Mesenchymal stem cell (in vitro differentiated cells and primary cell): Measurements from ENCODE around the gene SERPINB8.

Experiments used
- DNase-seq: peaks from one replicate; pipeline ENCODE4 v3.0.0-alpha.2; 2013
- H2AFZ ChIP-seq: one replicate; pipeline ENCODE4 v1.6.1; 2013; ENCODE audit warnings: low read depth, mild to moderate bottlenecking, control low read depth, inconsistent platforms, low read length, moderate library complexity
- H2AK5ac ChIP-seq: 2 replicates; pipeline ENCODE4 v1.6.1; 2013; ENCODE audit warnings: low read length, moderate library complexity, mild to moderate bottlenecking, inconsistent platforms; ENCODE audit not compliant: severe bottlenecking
- H2BK120ac ChIP-seq: one replicate; pipeline ENCODE4 v1.6.1; 2013; ENCODE audit warnings: low read depth, mild to moderate bottlenecking, inconsistent platforms, low read length, moderate library complexity
- H2BK12ac ChIP-seq, 2 experiments: one replicate each; pipeline ENCODE4 v1.6.1; 2013; ENCODE audit warnings: inconsistent platforms in 2 of 2, low read length in 2 of 2, mild to moderate bottlenecking in 2 of 2, moderate library complexity in 2 of 2, control low read depth in 1 of 2
- H2BK15ac ChIP-seq: one replicate; pipeline ENCODE4 v1.6.1; 2013; ENCODE audit warnings: mild to moderate bottlenecking, low read depth, inconsistent platforms; ENCODE audit not compliant: poor library complexity, severe bottlenecking
- H2BK5ac ChIP-seq: 2 replicates; pipeline ENCODE4 v1.6.1; 2013; ENCODE audit warnings: low read depth, mild to moderate bottlenecking, low read length, control low read depth, inconsistent platforms; ENCODE audit not compliant: poor library complexity, severe bottlenecking
- H3K14ac ChIP-seq, 2 experiments: one replicate each; pipeline ENCODE4 v1.6.1; 2013; ENCODE audit warnings: inconsistent platforms in 2 of 2, low read length in 2 of 2, control low read depth in 1 of 2, mild to moderate bottlenecking in 1 of 2, moderate library complexity in 1 of 2
- H3K18ac ChIP-seq, 2 experiments: one replicate each; pipeline ENCODE4 v1.6.1; 2013; ENCODE audit warnings: inconsistent platforms in 2 of 2, low read length in 2 of 2, control low read depth in 1 of 2, low read depth in 1 of 2, mild to moderate bottlenecking in 1 of 2
- H3K23ac ChIP-seq, 2 experiments: one replicate each; pipeline ENCODE4 v1.6.1; 2013; ENCODE audit warnings: inconsistent platforms in 2 of 2, low read length in 2 of 2, mild to moderate bottlenecking in 2 of 2, moderate library complexity in 2 of 2, control low read depth in 1 of 2
- H3K27ac ChIP-seq: 2 replicates; pipeline ENCODE4 v1.5.1; 2013; ENCODE audit warnings: mild to moderate bottlenecking, moderate library complexity, low read length, control low read depth, inconsistent platforms; ENCODE audit not compliant: poor library complexity, severe bottlenecking
- H3K27me3 ChIP-seq, 2 experiments: 2 replicates each; pipeline versions ENCODE4 v1.6.1 to v1.7.0; 2013; ENCODE audit warnings: low read length in 2 of 2, mild to moderate bottlenecking in 2 of 2, moderate library complexity in 2 of 2, control low read depth in 1 of 2, inconsistent platforms in 1 of 2; ENCODE audit not compliant: control insufficient read depth in 1 of 2, insufficient read depth in 1 of 2
- H3K36me3 ChIP-seq, 2 experiments: 2 replicates each; pipeline versions ENCODE4 v1.6.1 to v1.7.0; 2013; ENCODE audit warnings: low read length in 2 of 2, control low read depth in 1 of 2, inconsistent platforms in 1 of 2, low read depth in 1 of 2, mild to moderate bottlenecking in 1 of 2; ENCODE audit not compliant: insufficient read depth in 2 of 2, control insufficient read depth in 1 of 2
- H3K4ac ChIP-seq, 2 experiments: one replicate each; pipeline ENCODE4 v1.6.1; 2013; ENCODE audit warnings: inconsistent platforms in 2 of 2, low read length in 2 of 2, mild to moderate bottlenecking in 2 of 2, moderate library complexity in 2 of 2, control low read depth in 1 of 2, low read depth in 1 of 2
- H3K4me1 ChIP-seq: 2 replicates; pipeline ENCODE4 v1.6.1; 2013; ENCODE audit warnings: low read depth, low read length, control low read depth; ENCODE audit not compliant: control insufficient read depth, insufficient read depth
- H3K4me2 ChIP-seq: 2 replicates; pipeline ENCODE4 v1.6.1; 2013; ENCODE audit warnings: low read length, mild to moderate bottlenecking, inconsistent platforms; ENCODE audit not compliant: poor library complexity, severe bottlenecking
- H3K4me3 ChIP-seq, 2 experiments: 2 replicates each; pipeline versions ENCODE4 v1.5.1 to v1.7.0; 2013; ENCODE audit warnings: low read length in 2 of 2, mild to moderate bottlenecking in 2 of 2, control low read depth in 1 of 2, low read depth in 1 of 2; ENCODE audit not compliant: insufficient read depth in 1 of 2
- H3K79me1 ChIP-seq: replicated peaks from 2 replicates; pipeline ENCODE4 v1.6.1; 2013; ENCODE audit warnings: mild to moderate bottlenecking, control low read depth, low read length, inconsistent platforms; ENCODE audit not compliant: poor library complexity, severe bottlenecking
- H3K9ac ChIP-seq: 2 replicates; pipeline ENCODE4 v1.7.0; 2013; ENCODE audit warnings: mild to moderate bottlenecking, low read length, moderate library complexity
- H3K9me3 ChIP-seq: 2 replicates; pipeline ENCODE4 v1.7.0; 2013; ENCODE audit warnings: mild to moderate bottlenecking, low read length; ENCODE audit not compliant: control insufficient read depth
- H4K8ac ChIP-seq: one replicate; pipeline ENCODE4 v1.6.1; 2013; ENCODE audit warnings: inconsistent platforms, mild to moderate bottlenecking, low read length, moderate library complexity
- H4K91ac ChIP-seq: one replicate; pipeline ENCODE4 v1.6.1; 2013; ENCODE audit warnings: mild to moderate bottlenecking, low read length, inconsistent platforms
- WGBS: methylation state at CpG from one replicate; pipeline ENCODE4 v1.1.7; 2013; ENCODE audit warnings: mixed read lengths; 5-methylcytosine and 5-hydroxymethylcytosine counted together

The SERPINB8 gene

GRCh38 chr18:63951302-63951705, 18.6 kb upstream of the SERPINB8 start:
- H3K9me3 ChIP-seq, result no peaks in the 10 kb centered on the region
- no peak overlapping the region for H3K14ac ChIP-seq
- H3K23ac ChIP-seq, result no peak overlapping the region
- H4K91ac ChIP-seq, result no peak overlapping the region
- no peak overlapping the region for H2BK15ac ChIP-seq
- 72% methylated on average over 3 of the region's 4 CpGs for WGBS
- no peak overlapping the region for H3K9ac ChIP-seq
- H2AK5ac ChIP-seq, result no peak overlapping the region
- H3K18ac ChIP-seq, result no peak overlapping the region
- no peak overlapping the region for H3K4ac ChIP-seq
- H2BK120ac ChIP-seq, result no peak overlapping the region
- H2BK5ac ChIP-seq, result no peak overlapping the region
- H2AFZ ChIP-seq, result no peak overlapping the region
- H3K79me1 ChIP-seq, result no peaks in the 10 kb centered on the region
- no peaks in the 10 kb centered on the region for H3K36me3 ChIP-seq
- H2BK12ac ChIP-seq, result no peak overlapping the region
- H4K8ac ChIP-seq, result no peak overlapping the region
- H3K4me2 ChIP-seq, result no peak overlapping the region
- H3K27ac ChIP-seq, result no peak overlapping the region
- no peaks in the 10 kb centered on the region for H3K27me3 ChIP-seq
- H3K4me1 ChIP-seq, result peaks cover 6% of the 10 kb centered on the region
- no peak overlapping the region for H3K4me3 ChIP-seq
- peak; percentile 50 for DNase-seq

GRCh38 chr18:63953811-63954210, 16.1 kb upstream of the SERPINB8 start:
- H4K8ac ChIP-seq, result no peak overlapping the region
- no peak overlapping the region for H3K4me3 ChIP-seq
- H3K4me1 ChIP-seq, result peaks cover 6% of the 10 kb centered on the region
- no peak overlapping the region for H2BK120ac ChIP-seq
- H3K27ac ChIP-seq, result no peak overlapping the region
- H2BK15ac ChIP-seq, result no peak overlapping the region
- H3K79me1 ChIP-seq, result no peaks in the 10 kb centered on the region
- no peak overlapping the region for H2BK12ac ChIP-seq
- no peak overlapping the region for H2AFZ ChIP-seq
- H3K9me3 ChIP-seq, result no peaks in the 10 kb centered on the region
- H3K14ac ChIP-seq, result no peak overlapping the region
- no peak overlapping the region for H3K9ac ChIP-seq
- WGBS, result 85% methylated on average over 5 of the region's 5 CpGs
- H4K91ac ChIP-seq, result no peak overlapping the region
- H2AK5ac ChIP-seq, result no peak overlapping the region
- H3K18ac ChIP-seq, result no peak overlapping the region
- no peak overlapping the region for H3K23ac ChIP-seq
- no peaks in the 10 kb centered on the region for H3K27me3 ChIP-seq
- H3K36me3 ChIP-seq, result no peaks in the 10 kb centered on the region
- no peak overlapping the region for H3K4me2 ChIP-seq
- no peak overlapping the region for H2BK5ac ChIP-seq
- no peak for DNase-seq
- no peak overlapping the region for H3K4ac ChIP-seq

GRCh38 chr18:63956755-63957154, 13.1 kb upstream of the SERPINB8 start:
- WGBS, result no CpG with 5 or more reads among the region's 4 CpGs

GRCh38 chr18:63960891-63961290, 9.0 kb upstream of the SERPINB8 start:
- H2BK5ac ChIP-seq, result no peak overlapping the region
- H2AK5ac ChIP-seq, result no peak overlapping the region
- H2BK15ac ChIP-seq, result no peak overlapping the region
- H4K91ac ChIP-seq, result no peak overlapping the region
- H3K9me3 ChIP-seq, result no peaks in the 10 kb centered on the region
- H3K27ac ChIP-seq, result no peak overlapping the region
- H3K4me3 ChIP-seq, result no peak overlapping the region
- H3K4me2 ChIP-seq, result no peak overlapping the region
- H2BK12ac ChIP-seq, result no peak overlapping the region
- no peak overlapping the region for H3K4ac ChIP-seq
- H3K14ac ChIP-seq, result no peak overlapping the region
- no peaks in the 10 kb centered on the region for H3K27me3 ChIP-seq
- no peak overlapping the region for H3K23ac ChIP-seq
- H2BK120ac ChIP-seq, result no peak overlapping the region
- H2AFZ ChIP-seq, result no peak overlapping the region
- no peak overlapping the region for H3K9ac ChIP-seq
- H3K36me3 ChIP-seq, result no peaks in the 10 kb centered on the region
- no CpG with 5 or more reads among the region's 1 CpG for WGBS
- DNase-seq, result no peak
- H4K8ac ChIP-seq, result no peak overlapping the region
- no peaks in the 10 kb centered on the region for H3K4me1 ChIP-seq
- no peaks in the 10 kb centered on the region for H3K79me1 ChIP-seq
- no peak overlapping the region for H3K18ac ChIP-seq

More at GRCh38 chr18:63956755-63957154, 13.1 kb upstream of the SERPINB8 start:
- H3K27me3 ChIP-seq, result no peaks in the 10 kb centered on the region
- H2AK5ac ChIP-seq, result no peak overlapping the region
- H3K4me3 ChIP-seq, result no peak overlapping the region
- no peak overlapping the region for H2AFZ ChIP-seq
- no peak overlapping the region for H3K27ac ChIP-seq
- H3K9ac ChIP-seq, result no peak overlapping the region
- H3K9me3 ChIP-seq, result no peaks in the 10 kb centered on the region
- H2BK15ac ChIP-seq, result no peak overlapping the region
- no peaks in the 10 kb centered on the region for H3K79me1 ChIP-seq
- no peak overlapping the region for H2BK120ac ChIP-seq
- H3K14ac ChIP-seq, result no peak overlapping the region
- H3K4me2 ChIP-seq, result no peak overlapping the region
- H4K91ac ChIP-seq, result no peak overlapping the region
- H2BK12ac ChIP-seq, result no peak overlapping the region
- no peak overlapping the region for H3K23ac ChIP-seq
- no peak overlapping the region for H3K4ac ChIP-seq
- H3K36me3 ChIP-seq, result no peaks in the 10 kb centered on the region
- no peak for DNase-seq
- H3K4me1 ChIP-seq, result no peaks in the 10 kb centered on the region
- H2BK5ac ChIP-seq, result no peak overlapping the region
- no peak overlapping the region for H4K8ac ChIP-seq
- H3K18ac ChIP-seq, result no peak overlapping the region
